Neural progenitor cell (in vitro differentiated cells): ENCODE measurements around the gene PHGDH. TPM values are rescaled to one million over a fixed set of nuclear protein-coding genes. Genes with fewer than 3 reads are reported as not detected.

Experiments
- DNase-seq: peaks from one replicate; pipeline ENCODE4 v3.0.0-alpha.2; 2016; ENCODE audit warnings: low spot score
- H2AFZ ChIP-seq: fragments of 200-600 bp; sonication (generic); replicated peaks from 2 replicates; pipeline ENCODE4 v1.6.1; 2016; ENCODE audit warnings: antibody characterized with exemption
- H3F3A ChIP-seq: fragments of 200-600 bp; sonication (generic); 2 replicates; pipeline ENCODE4 v1.6.1; 2016; ENCODE audit warnings: antibody characterized with exemption, low read depth
- H3K27ac ChIP-seq: fragments of 200-600 bp; sonication (generic); 2 replicates; pipeline ENCODE4 v1.5.1; 2016; ENCODE audit warnings: mild to moderate bottlenecking
- H3K27me3 ChIP-seq: fragments of 200-600 bp; sonication (generic); 2 replicates; pipeline ENCODE4 v1.6.1; 2016; ENCODE audit warnings: mild to moderate bottlenecking, moderate library complexity
- H3K36me3 ChIP-seq: fragments of 200-600 bp; sonication (generic); 2 replicates; pipeline ENCODE4 v1.5.1; 2016
- H3K4me1 ChIP-seq: fragments of 200-600 bp; sonication (generic); 2 replicates; pipeline ENCODE4 v1.6.1; 2016; ENCODE audit warnings: mixed run types
- H3K4me2 ChIP-seq: fragments of 200-600 bp; sonication (generic); 2 replicates; pipeline ENCODE4 v1.6.1; 2016
- H3K4me3 ChIP-seq: fragments of 200-600 bp; sonication (generic); 2 replicates; pipeline ENCODE4 v1.5.1; 2016
- H3K79me2 ChIP-seq: fragments of 200-600 bp; sonication (generic); 2 replicates; pipeline ENCODE4 v1.6.1; 2016; ENCODE audit warnings: low read depth
- H3K9ac ChIP-seq: fragments of 200-600 bp; sonication (generic); 2 replicates; pipeline ENCODE4 v1.6.1; 2016
- H3K9me3 ChIP-seq: fragments of 200-600 bp; sonication (generic); 2 replicates; pipeline ENCODE4 v1.5.1; 2016; ENCODE audit warnings: low read depth
- H4K20me1 ChIP-seq: fragments of 200-600 bp; sonication (generic); 2 replicates; pipeline ENCODE4 v1.6.1; 2016; ENCODE audit warnings: low read depth
- H3K27ac Mint-ChIP-seq: 3 replicates; pipeline ENCODE4 v1.8.0; 2021; ENCODE audit warnings: mixed read lengths
- H3K27me3 Mint-ChIP-seq: 2 replicates; pipeline ENCODE4 v1.8.0; 2022; ENCODE audit warnings: low read depth, mild to moderate bottlenecking, inconsistent platforms, moderate library complexity, mixed read lengths; ENCODE audit not compliant: insufficient read depth
- H3K36me3 Mint-ChIP-seq: 3 replicates; pipeline ENCODE4 v1.8.0; 2021; ENCODE audit warnings: mixed read lengths
- H3K4me1 Mint-ChIP-seq: 3 replicates; pipeline ENCODE4 v1.8.0; 2021; ENCODE audit warnings: mixed read lengths
- H3K4me3 Mint-ChIP-seq: 3 replicates; pipeline ENCODE4 v1.8.0; 2021; ENCODE audit warnings: mild to moderate bottlenecking, moderate library complexity, mixed read lengths
- H3K9me3 Mint-ChIP-seq: 3 replicates; pipeline ENCODE4 v1.8.0; 2020; ENCODE audit warnings: mixed read lengths
- EZH2 ChIP-seq: fragments of 200-600 bp; sonication (generic); IDR thresholded peaks from 2 replicates; pipeline ENCODE4 v1.6.1; 2017; ENCODE audit warnings: antibody characterized with exemption, mild to moderate bottlenecking, moderate library complexity
- EZH2phosphoT487 ChIP-seq: fragments of 200-600 bp; sonication (generic); IDR thresholded peaks from 2 replicates; pipeline ENCODE4 v1.6.1; 2017; ENCODE audit warnings: antibody characterized with exemption
- total RNA-seq: library from RNA; depleted of rRNA; stranded (reverse); fragments of >200 nt; gene quantifications from 2 replicates; pipeline ENCODE4 v1.2.3, GENCODE V29; 2015; ENCODE audit warnings: low replicate concordance
- TF ChIP-seq, protein P1 (sequence below): fragments of 200-600 bp; sonication (generic); IDR thresholded peaks from 2 replicates; pipeline ENCODE4 v1.5.1; 2017; ENCODE audit warnings: antibody characterized with exemption, mild to moderate bottlenecking

The PHGDH gene
- total RNA-seq, 1 donor from 2014 or later, result 166 TPM

DNA sequence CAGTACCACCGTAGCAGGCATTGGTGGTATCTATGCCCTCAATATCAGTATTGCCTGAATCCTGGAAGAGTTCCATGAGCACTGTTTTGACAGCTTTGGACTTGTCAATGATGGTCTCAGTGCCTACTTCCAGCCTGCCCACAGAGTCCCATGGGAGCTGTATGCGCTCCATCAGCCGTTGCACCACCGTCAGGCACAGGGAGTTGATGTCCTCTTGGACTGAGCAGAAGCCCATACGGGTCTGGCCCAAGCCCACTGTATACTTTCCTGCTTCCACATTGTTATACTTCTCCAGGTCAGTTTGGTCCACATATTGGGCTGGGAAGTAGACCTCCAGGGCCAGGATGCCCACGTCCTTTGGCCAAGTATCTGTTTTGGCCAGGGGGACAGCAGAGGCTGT is 52.5 kb downstream of the PHGDH start:
- Histone ChIP-seq H3K36me3 (no peaks in the 10 kb centered on the region), H3K4me1 (peaks cover 9% of the 10 kb centered on the region), H3K27ac (no peak overlapping the region), H3K4me2 (no peak overlapping the region), H3K27me3 (no peaks in the 10 kb centered on the region), H3K4me3 (no peak overlapping the region), H4K20me1 (no peaks in the 10 kb centered on the region), H2AFZ (no peak overlapping the region), H3K79me2 (no peaks in the 10 kb centered on the region), H3K9me3 (no peaks in the 10 kb centered on the region), H3F3A (no peaks in the 10 kb centered on the region), H3K9ac (no peak overlapping the region)
- TF ChIP-seq EZH2 (no peak), EZH2phosphoT487 (no peak)
- TF ChIP-seq, protein P1, sequence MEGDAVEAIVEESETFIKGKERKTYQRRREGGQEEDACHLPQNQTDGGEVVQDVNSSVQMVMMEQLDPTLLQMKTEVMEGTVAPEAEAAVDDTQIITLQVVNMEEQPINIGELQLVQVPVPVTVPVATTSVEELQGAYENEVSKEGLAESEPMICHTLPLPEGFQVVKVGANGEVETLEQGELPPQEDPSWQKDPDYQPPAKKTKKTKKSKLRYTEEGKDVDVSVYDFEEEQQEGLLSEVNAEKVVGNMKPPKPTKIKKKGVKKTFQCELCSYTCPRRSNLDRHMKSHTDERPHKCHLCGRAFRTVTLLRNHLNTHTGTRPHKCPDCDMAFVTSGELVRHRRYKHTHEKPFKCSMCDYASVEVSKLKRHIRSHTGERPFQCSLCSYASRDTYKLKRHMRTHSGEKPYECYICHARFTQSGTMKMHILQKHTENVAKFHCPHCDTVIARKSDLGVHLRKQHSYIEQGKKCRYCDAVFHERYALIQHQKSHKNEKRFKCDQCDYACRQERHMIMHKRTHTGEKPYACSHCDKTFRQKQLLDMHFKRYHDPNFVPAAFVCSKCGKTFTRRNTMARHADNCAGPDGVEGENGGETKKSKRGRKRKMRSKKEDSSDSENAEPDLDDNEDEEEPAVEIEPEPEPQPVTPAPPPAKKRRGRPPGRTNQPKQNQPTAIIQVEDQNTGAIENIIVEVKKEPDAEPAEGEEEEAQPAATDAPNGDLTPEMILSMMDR, result no peak
- Mint-ChIP-seq H3K4me3 (no peak overlapping the region), H3K36me3 (no peaks in the 10 kb centered on the region), H3K9me3 (peaks cover 4% of the 10 kb centered on the region), H3K27ac (no peak overlapping the region), H3K27me3 (no peaks in the 10 kb centered on the region), H3K4me1 (peaks cover 11% of the 10 kb centered on the region)
- DNase-seq, result no peak

DNA sequence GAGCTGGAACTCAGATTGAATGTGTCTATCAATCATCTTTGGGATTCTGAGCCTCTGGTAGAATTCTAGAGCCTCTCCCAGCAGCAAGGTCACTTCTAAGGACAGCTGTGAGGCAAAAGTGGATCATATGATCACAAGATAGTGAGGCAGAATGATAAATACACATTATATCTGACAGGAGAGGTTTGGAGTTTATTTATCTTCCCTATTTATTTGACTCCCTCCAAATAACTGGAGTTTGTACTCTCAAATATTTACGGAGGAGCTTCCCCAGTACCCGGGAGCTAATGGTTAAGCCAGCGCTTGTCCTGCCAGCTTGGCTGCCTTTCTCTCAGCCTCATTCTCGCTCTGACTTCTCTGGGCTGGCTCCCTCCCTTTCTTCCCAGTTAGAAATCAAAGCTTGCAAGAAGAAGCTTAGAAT is 54.6 kb downstream of the PHGDH start:
- no peak for TF ChIP-seq EZH2
- TF ChIP-seq EZH2phosphoT487, result no peak
- TF ChIP-seq, protein P1, result no peak

DNA sequence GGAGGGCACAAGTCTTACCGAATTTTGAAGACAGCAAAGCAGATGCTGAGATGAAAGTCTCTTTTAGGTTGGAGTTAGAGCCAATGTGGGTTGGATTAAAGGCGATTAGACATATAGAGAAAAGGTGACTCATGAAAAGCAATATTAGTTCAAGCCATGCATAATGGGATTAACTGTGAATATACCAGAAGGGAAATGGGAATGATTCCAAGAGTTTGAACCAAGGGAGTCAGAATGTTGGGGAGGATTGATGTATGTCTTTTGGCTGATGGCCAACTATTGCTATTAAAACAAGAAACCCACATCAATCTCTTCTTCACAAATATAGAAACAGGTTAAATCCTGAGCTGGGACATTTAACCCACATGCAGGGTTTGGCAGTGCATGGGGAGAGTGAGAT is 55.8 kb downstream of the PHGDH start:
- no peaks in the 10 kb centered on the region for H3K79me2 ChIP-seq

More for the DNA sequence above, 54.6 kb downstream of the PHGDH start:
- peaks cover 12% of the 10 kb centered on the region for H3K4me1 ChIP-seq
- H3K36me3 ChIP-seq, result no peaks in the 10 kb centered on the region
- H3K9me3 ChIP-seq, result no peaks in the 10 kb centered on the region
- no peak overlapping the region for H3K27ac ChIP-seq
- H3K4me3 Mint-ChIP-seq, result no peak overlapping the region
- H2AFZ ChIP-seq, result peak overlapping the region; percentile 7
- H3K4me3 ChIP-seq, result no peak overlapping the region
- peaks cover 11% of the 10 kb centered on the region for H3K4me1 Mint-ChIP-seq
- H3F3A ChIP-seq, result no peaks in the 10 kb centered on the region
- no peaks in the 10 kb centered on the region for H3K27me3 Mint-ChIP-seq
- H3K36me3 Mint-ChIP-seq, result no peaks in the 10 kb centered on the region
- peaks cover 4% of the 10 kb centered on the region for H3K9me3 Mint-ChIP-seq
- no peaks in the 10 kb centered on the region for H3K27me3 ChIP-seq
- no peak for DNase-seq
- H3K9ac ChIP-seq, result no peak overlapping the region
- H3K79me2 ChIP-seq, result no peaks in the 10 kb centered on the region
- H3K27ac Mint-ChIP-seq, result no peak overlapping the region
- H4K20me1 ChIP-seq, result no peaks in the 10 kb centered on the region
- no peak overlapping the region for H3K4me2 ChIP-seq

More for the DNA sequence above, 55.8 kb downstream of the PHGDH start:
- no peaks in the 10 kb centered on the region for H3K36me3 Mint-ChIP-seq
- H3F3A ChIP-seq, result no peaks in the 10 kb centered on the region
- H3K4me1 Mint-ChIP-seq, result peaks cover 11% of the 10 kb centered on the region
- no peaks in the 10 kb centered on the region for H4K20me1 ChIP-seq
- H3K27ac Mint-ChIP-seq, result no peak overlapping the region
- H3K4me3 ChIP-seq, result no peak overlapping the region
- H2AFZ ChIP-seq, result no peak overlapping the region
- TF ChIP-seq, protein P1, result no peak
- TF ChIP-seq EZH2, result no peak
- no peak for TF ChIP-seq EZH2phosphoT487
- H3K36me3 ChIP-seq, result no peaks in the 10 kb centered on the region
- no peak overlapping the region for H3K4me3 Mint-ChIP-seq
- peaks cover 13% of the 10 kb centered on the region for H3K4me1 ChIP-seq
- no peaks in the 10 kb centered on the region for H3K9me3 ChIP-seq
- no peak for DNase-seq
- no peaks in the 10 kb centered on the region for H3K27me3 ChIP-seq
- no peaks in the 10 kb centered on the region for H3K27me3 Mint-ChIP-seq
- peaks cover 4% of the 10 kb centered on the region for H3K9me3 Mint-ChIP-seq
- H3K27ac ChIP-seq, result no peak overlapping the region
- no peak overlapping the region for H3K9ac ChIP-seq
- H3K4me2 ChIP-seq, result no peak overlapping the region
